ENCODE results near the gene HNRNPF.
"Not testable (repeated sequence)": the region's sequence is repeated elsewhere in the genome, so short reads cannot be mapped to it uniquely, and the experiment has no call there.

Gene HNRNPF, protein sequence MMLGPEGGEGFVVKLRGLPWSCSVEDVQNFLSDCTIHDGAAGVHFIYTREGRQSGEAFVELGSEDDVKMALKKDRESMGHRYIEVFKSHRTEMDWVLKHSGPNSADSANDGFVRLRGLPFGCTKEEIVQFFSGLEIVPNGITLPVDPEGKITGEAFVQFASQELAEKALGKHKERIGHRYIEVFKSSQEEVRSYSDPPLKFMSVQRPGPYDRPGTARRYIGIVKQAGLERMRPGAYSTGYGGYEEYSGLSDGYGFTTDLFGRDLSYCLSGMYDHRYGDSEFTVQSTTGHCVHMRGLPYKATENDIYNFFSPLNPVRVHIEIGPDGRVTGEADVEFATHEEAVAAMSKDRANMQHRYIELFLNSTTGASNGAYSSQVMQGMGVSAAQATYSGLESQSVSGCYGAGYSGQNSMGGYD

GRCh38 chr10:43408710-43409384 lies at the start of gene HNRNPF:
Gene HNRNPF, minus strand, starts transcription at chr10:43409186. Its CDS starts 21,302 bp downstream, at chr10:43387884.
- peak; percentile 91 for DNase-seq (ENCODE audit: low read depth)

GRCh38 chr10:43458227-43458626 lies 49.2 kb upstream of the HNRNPF start:
- DNase-seq (ENCODE audit: low read depth): no peak

DNA sequence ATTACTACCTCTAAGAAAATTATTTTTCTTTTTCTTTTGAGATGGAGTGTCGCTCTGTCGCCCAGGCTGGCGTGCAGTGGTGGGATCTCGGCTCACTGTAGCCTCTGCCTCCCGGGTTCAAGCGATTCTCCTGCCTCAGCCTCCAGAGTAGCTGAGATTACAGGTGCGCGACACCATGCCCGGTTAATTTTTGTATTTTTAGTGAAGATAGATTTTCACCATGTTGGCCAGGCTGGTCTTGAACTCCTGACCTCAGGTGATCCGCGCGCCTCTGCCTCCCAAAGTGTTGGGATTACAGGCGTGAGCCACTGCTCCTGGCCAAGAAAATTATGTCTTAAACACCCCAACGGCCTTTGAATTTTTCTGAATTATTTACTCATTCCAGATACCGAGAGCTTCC lies 47.6 kb upstream of the HNRNPF start:
- DNase-seq (ENCODE audit: low read depth): not testable (repeated sequence)

DNA sequence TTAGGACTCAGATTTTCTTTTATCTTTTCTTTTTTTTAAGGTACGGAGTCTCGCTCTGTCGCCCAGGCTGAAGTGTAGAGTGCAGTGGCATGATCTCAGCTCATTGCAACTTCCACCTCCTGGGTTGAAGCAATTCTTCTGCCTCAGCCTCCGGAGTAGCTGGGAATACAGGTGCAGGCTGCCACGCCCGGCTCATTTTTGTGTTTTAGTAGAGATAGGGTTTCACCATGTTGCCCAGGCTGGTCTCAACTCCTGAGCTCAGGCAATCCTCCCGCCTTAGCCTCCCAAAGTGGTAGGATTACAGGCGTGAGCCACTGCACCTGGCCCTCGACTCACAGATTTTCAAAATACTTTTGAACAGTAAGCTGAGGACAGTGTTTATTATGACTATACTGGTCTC lies 45.0 kb upstream of the HNRNPF start:
- not testable (repeated sequence) for DNase-seq (ENCODE audit: low read depth)

DNA sequence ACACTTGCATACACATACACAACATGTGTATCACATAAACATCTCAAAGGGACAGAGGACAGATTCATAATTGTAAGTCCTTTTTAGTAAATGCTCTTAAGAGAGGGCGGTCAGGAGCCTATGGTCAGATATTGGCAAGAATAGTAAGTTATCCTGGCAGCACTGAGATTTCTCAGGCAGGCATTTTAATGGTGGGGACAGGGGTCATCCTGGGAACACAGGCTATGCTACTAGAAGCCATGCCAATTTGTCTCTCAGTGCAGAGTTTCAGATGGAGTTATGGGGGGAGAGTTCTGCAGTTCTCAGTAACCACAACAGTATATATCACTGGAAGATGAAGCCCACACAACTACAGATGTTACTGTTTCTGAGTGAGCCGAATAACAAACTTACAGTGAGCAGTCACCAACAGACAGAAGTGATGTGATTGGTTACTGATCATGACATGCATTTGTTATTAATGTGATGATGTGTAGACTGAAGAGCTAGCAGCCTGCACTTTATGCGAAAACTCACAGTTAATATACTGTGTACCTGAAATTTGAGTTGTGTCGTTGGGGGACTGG lies 44.4 kb upstream of the HNRNPF start:
- DNase-seq (ENCODE audit: low read depth): no peak

- no peak for DNase-seq (ENCODE audit: low read depth)
Observed at GRCh38 chr10:43452356-43452914, 43.4 kb upstream of the HNRNPF start.

DNA sequence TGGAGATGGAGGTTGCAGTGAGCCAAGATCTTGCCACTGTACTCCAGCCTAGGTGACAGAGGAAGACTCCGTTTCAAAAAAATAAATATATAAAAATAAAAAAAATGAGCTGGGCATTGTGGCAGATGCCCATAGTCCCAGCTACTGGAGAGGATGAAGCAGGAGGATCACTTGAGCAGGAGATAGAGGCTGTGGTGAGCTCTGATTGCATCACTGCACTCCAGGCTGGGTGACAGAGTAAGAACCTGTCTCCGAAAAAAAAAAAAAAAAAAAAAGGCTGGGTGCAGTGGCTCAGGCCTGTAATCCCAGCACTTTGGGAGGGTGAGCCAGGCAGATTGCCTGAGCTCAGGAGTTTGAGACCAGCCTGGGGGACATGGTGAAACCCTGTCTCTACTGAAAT lies 39.8 kb upstream of the HNRNPF start:
- DNase-seq (ENCODE audit: low read depth): no peak

DNA sequence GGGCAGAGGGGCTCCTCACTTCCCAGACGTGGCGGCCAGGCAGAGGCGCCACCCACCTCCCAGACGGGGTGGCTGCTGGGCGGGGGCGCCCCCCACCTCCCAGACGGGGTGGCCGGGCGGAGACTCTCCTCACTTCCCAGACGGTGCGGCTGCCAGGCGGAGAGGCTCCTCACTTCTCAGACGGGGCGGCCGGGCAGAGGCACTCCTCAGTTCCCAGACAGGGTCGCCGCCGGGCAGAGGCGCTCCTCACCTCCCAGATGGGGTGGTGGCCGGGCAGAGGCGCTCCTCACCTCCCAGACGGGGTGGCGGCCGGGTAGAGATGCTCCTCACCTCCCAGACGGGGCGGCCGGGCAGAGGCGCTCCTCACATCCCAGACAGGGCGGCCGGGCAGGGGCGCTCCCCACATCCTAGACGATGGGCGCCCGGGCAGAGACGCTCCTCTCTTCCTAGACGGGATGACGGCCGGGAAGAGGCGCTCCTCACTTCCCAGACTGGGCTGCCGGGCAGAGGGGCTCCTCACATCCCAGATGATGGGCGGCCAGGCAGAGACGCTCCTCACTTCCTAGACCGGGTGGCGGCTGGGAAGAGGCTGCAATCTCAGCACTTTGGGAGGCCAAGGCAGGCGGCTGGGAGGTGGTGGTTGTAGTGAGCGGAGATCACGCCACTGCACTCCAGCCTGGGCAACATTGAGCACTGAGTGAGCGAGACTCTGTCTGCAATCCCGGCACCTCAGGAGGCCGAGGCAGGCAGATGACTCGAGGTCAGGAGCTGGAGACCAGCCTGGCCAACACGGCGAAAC lies 37.4 kb upstream of the HNRNPF start:
- not testable (repeated sequence) for DNase-seq (ENCODE audit: low read depth)

DNA sequence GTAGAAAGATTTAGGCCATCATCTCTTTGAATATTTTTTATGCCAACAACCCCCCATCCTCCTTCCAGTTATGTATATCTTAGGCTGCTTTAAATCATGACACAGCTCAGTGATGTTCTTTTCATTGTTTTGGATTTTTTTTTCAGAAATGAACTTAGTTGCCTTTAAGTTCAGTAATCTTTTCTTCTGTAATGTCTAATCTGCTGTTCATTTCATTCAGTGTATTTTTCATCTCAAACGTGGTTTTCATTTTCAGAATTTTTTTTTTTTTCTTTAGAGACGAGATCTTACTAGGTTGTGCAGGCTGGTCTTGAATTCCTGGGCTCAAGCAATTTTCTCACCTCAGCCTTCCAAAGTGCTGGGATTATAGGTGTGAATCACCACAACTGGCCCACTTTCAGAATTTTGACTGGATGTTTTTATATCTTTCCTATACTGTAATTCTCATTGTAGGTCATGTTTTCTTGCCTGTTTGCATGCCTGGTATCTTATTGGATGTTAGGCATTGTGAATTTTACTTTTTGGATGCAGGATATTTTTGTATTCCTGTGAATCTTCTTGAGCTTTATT lies 36.0 kb upstream of the HNRNPF start:
- DNase-seq (ENCODE audit: low read depth): no peak

DNA sequence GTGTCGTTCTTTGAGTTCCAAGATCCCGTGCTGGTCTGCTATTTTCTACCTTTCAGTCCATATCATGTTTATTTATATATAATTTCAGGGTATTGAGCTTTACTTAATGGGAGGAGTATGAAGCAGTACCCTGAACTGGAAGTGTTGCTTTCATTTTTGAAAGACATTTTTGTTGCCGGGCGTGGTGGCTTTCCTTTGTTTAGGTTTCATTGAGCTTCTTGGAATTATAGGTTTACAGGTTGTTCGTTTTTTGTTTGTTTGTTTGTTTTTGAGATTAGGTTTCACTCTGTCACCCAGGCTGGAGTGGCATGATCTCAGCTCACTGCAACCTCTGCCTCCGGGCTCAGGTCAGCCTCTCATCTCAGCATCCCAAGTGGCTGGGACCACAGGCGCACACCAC lies 35.3 kb upstream of the HNRNPF start:
- no peak for DNase-seq (ENCODE audit: low read depth)

DNA sequence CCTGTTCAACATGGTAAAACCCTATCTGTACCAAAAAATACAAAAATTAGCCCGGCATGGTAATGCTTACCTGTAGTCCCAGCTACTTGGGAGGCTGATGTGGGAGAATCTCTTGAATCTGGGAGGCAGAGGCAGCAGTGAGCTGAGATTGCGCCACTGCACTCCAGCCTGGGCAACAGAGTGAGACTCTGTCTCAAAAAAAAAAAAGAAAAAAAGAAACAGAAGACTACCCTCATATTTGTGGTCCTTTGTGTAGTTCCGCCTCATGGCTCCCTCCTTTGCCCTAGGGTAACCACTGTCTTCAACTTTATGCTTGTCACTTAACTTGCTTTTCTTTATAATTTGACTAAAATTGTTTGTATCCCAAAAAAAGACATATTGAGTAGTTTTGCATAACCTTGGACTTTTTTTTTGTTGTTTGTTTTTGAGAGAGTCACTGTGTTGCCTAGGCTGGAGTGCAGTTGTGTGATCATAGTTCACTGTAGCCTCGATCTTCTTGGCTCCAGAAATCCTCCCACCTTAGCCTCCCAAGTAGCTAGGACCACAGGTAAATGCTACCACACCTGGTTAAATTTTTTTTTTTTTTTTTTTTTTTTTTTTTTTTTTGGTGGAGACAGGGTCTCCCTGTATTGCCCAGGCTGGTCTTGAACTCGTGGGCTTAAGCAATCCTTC lies 31.6 kb upstream of the HNRNPF start:
- no peak for DNase-seq (ENCODE audit: low read depth)

GRCh38 chr10:43437141-43437870 lies 28.3 kb upstream of the HNRNPF start:
- no peak for DNase-seq (ENCODE audit: low read depth)

DNA sequence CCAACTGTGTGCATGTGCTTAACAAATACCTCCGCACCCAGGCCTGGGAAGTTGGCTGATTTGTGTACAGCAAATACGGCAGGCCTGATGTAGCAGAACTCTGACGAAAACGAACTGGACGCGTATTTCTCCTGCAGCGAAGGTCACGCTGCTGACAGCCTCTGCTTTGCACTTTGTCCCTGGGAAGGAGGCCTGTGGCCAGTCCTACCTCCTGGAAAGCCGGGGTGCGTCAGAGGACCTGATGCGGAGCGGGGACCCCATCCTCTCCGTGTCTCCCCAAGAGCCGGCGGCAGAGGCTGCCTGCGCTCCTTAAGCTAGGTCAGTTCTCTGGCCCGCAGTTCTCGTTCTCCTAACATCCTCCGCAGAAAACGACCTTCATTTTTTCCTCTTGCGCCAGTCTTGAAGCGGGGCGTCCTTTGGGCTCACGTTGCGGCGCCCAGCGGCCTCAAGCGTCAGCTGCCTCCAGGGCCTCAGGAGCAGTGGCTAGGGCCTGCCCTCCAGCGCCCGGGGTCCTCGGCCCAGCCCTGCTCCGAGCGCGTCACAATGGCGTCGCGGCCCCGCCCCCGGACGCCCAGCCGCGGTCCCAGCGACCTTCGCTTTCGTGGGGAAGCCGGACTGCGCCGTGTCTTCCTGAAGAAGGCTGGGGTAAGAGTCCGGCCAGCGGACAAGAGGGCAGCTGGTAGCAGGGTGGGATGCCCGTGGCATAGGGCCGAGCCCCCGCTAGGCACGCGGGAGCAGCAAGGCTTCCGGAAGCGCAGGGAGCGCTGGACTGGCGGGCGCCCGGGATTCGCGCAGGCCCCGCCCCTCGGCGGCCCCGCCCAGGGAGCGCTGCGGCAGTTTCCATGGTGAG lies 27.5 kb upstream of the HNRNPF start, which contains the start of gene ZNF487:
Gene ZNF487 (plus strand): TSS at position 821 of the 850 bp plus-strand sequence. CDS start 38,703 bp downstream, outside the sequence.
- peak; percentile 74 for DNase-seq (ENCODE audit: low read depth)

DNA sequence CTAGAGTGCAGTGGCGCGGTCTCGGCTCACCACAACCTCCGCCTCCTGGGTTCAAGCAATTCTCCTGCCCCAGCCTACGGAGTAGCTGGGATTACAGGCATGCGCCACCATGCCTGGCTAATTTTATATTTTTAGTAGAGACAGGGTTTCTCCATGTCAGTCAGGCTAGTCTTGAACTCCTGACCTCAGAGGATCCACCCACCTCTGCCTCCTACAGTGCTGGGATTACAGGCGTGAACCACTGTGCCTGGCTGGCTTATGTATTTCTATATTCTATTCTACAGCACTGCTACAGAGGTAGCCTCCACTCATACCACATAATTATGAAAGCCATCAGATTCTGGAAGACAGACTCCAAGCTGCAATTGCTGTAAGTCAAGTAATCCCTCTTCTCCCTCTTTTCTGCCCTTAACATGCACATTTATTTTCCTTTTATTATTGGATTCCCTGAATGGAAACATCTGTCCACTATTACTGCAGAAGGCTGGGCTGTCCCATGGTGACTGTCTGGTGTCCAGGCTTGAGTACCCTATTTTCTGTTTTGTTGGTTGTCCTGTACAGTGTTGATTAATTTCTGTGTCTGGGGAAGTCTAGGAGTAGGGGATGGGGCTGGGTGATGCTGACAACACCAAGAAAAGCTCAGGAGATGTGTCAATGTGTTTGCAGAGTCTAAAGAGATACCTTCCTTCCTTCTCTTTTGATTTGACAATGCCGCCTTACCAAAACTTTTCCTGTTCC lies 22.1 kb upstream of the HNRNPF start:
- DNase-seq (ENCODE audit: low read depth): no peak

- no peak for DNase-seq (ENCODE audit: low read depth)
Observed at GRCh38 chr10:43427166-43427825, 18.3 kb upstream of the HNRNPF start.

GRCh38 chr10:43426476-43426875 lies 17.5 kb upstream of the HNRNPF start:
- not testable (repeated sequence) for DNase-seq (ENCODE audit: low read depth)

DNA sequence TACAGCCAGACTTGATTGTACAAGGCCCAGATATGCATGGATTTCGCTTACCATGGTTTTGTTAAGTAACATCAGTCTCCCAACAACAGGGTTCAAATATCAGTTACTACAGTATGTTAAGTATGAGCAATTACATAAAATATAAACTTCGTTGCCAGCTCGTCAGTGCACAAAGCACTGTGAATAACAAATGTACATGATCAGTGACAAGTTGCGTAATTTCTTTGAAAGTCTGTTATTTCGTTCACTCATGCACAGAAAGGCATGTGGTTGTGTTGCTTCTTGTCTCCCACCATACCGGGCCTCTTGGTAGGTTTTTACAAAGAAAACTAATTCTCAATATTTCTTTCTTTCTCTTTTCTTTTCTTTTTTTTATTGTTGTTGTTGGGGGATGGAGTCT lies 15.4 kb upstream of the HNRNPF start:
- no peak for DNase-seq (ENCODE audit: low read depth)

DNA sequence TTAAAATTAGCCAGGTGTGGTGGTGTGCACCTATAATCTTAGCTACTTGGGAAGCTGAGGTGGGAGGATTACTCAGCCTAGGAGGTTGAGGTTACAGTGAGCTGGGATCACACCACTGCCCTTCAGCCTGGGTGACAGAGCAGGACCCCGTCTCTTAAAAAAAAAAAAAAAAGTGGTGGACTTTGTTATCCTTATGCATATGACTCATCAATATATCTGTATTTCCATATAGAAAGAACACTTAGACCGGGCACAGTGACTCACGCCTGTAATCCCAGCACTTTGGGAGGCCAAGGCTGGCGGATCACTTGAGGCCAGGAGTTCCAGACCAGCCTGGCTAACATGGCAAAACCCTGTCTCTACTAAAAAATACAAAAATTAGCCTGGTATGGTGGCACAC lies 13.0 kb upstream of the HNRNPF start:
- not testable (repeated sequence) for DNase-seq (ENCODE audit: low read depth)

All from GM04504 (cell line).